ENCODE results near the gene TNXB.
A peak's percentile ranks its signal among the peaks of the same experiment; 100 is the strongest.

TNXB gene

DNA sequence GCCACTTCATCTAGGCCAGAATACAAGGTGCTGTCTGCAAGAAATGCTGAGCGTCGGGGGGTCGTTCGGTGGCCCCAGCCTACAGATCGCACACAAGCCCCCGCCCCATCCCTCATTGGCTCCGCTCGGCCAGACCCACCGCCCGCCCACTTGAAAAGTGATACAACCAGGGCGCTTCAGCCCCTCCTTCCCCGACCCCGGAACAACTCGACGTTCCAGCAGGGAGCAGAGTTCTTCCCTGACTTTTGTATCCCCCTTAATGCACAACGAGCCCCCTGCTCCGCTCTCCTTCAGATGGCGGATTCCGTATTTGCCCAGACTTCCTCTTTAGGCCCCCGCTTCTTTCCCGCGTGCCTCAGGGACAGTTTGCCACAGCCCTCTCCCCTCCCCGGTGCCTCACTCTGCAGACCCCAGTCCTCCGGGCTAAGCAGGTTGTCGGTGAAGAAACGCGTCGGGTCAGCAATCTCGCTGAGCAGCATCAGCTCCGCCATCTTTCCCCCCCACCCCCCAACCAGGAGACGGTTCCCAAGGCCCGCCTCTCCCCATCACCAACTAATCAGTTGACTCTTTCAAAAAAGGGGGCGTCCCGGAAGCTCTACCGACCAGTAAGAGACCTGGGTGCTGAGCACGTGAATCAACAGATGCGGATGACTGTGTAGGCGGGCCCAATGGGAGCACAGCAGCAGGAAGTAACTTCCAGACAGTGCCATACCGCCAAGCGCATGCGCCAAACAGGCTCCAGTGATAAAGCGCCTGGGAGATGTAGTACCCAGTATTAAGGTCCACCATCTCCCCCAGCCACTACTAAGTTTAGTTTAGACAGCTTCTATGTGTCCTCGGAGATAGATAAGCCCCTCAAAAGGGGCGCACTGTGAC lies 18.8 kb upstream of the TNXB start, which contains the start of gene ATF6B:
Gene ATF6B, minus strand, starts transcription at position 530 of the 876 bp plus-strand sequence. Its CDS starts 39 bp downstream, at position 491.
- TF ChIP-seq, protein P1, sequence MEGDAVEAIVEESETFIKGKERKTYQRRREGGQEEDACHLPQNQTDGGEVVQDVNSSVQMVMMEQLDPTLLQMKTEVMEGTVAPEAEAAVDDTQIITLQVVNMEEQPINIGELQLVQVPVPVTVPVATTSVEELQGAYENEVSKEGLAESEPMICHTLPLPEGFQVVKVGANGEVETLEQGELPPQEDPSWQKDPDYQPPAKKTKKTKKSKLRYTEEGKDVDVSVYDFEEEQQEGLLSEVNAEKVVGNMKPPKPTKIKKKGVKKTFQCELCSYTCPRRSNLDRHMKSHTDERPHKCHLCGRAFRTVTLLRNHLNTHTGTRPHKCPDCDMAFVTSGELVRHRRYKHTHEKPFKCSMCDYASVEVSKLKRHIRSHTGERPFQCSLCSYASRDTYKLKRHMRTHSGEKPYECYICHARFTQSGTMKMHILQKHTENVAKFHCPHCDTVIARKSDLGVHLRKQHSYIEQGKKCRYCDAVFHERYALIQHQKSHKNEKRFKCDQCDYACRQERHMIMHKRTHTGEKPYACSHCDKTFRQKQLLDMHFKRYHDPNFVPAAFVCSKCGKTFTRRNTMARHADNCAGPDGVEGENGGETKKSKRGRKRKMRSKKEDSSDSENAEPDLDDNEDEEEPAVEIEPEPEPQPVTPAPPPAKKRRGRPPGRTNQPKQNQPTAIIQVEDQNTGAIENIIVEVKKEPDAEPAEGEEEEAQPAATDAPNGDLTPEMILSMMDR (IDR thresholded peaks at IDR 0.05; ENCODE audit: low read depth, low read length): no peak
- H3K4me3 ChIP-seq (ENCODE audit: low read depth, low read length): peak within 1 kb of the TSS; percentile 100

DNA sequence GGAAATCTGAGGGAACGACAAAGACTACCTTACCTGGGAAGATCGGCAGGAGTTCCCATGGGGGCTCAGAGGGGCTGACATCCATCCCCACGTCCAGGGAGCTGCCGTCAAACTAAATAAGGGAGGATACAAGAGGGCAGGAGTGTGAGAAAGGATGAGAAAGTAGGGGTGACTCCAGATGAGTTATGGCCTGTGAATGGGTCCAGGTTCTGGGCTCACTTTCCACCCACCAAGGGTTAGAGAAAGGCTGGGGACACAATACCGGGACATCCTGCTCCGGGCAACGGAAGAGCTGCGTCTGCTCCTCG lies 18.2 kb upstream of the TNXB start:
- TF ChIP-seq, protein P1 (IDR thresholded peaks at IDR 0.05; ENCODE audit: low read depth, low read length): no peak
- H3K4me3 ChIP-seq (ENCODE audit: low read depth, low read length): peak overlapping the region; percentile 100

DNA sequence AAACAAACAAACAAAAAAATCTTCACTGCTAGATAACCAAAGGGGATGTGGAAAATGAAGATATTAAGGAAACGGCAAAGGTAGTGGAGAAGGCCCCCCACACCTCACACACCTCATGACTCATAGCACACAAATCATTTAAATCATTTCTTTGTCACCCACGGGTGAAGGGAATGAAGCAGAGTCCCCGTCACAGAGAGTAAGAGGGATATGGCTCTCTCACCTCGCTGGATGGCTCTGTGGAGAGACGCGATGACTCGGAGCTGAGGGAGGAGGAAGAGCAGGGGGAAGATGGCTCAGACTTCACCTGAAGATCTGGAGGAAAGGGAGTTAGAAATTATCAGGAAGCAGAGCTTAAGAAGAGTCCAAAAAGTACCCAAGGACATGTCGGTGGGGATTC lies 17.7 kb upstream of the TNXB start:
- TF ChIP-seq, protein P1 (IDR thresholded peaks at IDR 0.05; ENCODE audit: low read depth, low read length): no peak
- H3K4me3 ChIP-seq (ENCODE audit: low read depth, low read length): peak overlapping the region; percentile 100

DNA sequence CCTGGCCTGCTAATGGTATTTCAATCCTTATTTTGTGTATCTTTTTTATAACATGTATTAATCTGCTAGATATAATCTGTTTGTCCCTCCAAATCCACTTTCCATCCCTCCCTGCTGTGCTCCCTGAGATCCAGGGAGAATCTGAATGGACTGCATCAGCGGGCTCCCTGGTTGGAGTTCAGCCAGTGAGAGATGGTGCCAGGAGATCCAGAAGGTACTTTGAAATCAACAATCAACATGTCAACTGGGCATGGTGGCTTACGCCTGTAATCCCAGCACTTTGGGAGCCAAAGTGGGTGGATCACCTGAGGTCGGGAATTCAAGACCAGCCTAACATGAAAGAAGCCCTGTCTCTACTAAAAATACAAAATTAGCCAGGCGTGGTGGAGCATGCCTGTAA lies 14.5 kb upstream of the TNXB start:
- TF ChIP-seq, protein P1 (IDR thresholded peaks at IDR 0.05; ENCODE audit: low read depth, low read length): no peak
- H3K4me3 ChIP-seq (ENCODE audit: low read depth, low read length): no peak overlapping the region

DNA sequence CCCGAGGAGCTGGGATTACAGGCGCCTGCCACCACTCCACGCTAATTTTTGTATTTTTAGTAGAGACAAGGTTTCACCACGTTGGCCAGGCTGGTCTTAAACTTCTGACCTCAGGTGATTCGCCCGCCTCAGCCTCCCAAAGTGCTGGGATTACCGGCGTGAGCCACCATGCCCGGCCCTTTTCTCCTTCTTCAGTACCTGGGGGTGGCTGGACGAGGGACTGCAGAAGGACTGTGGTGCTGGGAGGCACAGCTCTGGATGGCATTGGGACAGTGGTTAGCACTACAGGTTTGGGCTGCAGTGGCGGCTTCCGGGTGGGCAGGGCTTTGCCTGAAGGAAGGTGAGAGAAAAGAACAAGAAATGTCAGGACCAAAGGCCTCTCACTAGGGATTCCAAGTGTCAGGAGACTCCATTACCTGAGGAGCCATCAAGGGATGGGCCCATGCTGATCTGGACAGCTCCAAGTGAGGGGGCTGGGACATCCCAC lies 11.5 kb upstream of the TNXB start:
- TF ChIP-seq, protein P1 (IDR thresholded peaks at IDR 0.05; ENCODE audit: low read depth, low read length): no peak

DNA sequence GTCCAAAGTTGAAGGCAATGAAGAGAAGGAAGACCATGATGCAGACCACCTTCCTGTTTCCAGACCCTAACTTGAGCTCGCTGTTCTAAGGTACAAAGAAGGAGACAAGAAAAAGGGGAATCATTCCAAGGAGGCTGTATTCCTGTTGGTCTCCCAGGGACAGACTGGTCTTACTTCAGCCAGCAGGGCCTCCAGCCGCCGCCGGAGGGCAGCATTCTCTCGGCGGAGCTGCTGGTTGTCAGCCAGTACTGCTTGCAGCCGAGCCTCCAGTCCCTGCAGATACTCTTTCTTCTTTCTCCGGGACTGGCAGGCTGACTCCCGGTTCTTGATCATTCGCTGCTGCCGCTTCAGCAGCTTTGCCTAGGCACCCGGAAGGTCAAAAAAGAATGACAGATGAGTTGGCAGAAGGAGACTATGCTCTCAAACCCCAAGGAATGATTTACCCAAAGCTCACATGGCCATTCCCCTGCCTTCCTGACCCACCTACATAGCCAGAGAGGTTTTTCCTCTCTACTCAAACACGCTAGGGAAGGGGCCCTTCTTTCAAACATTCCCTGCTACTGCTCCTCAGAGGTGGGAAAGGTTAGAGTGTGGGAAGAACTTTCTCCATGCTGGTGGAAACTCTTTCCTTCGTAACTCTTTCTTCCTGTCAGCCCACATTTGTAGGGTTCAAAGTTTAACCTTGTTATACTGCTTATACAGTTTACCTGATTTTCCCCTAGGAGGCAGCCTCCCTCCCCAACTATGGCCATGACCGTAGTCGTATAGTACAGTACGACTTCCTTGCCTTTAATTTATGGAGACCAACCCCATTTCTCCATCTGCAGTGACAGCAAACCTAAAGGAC lies 9.9 kb upstream of the TNXB start:
- H3K4me3 ChIP-seq (ENCODE audit: low read depth, low read length): no peak overlapping the region
- TF ChIP-seq, protein P1 (IDR thresholded peaks at IDR 0.05; ENCODE audit: low read depth, low read length): peak; percentile 95

More for the DNA sequence above, 11.5 kb upstream of the TNXB start:
- H3K4me3 ChIP-seq (ENCODE audit: low read depth, low read length): no peak overlapping the region

Measured in WI38 (cell line).